Hematopoietic multipotent progenitor cell treated with erythropoietin and hydrocortisone succinate and interleukin-3 and kit ligand, for 4 days (in vitro differentiated cells): ENCODE results near the gene DNAJB6.
"Not testable (repeated sequence)": the region's sequence is repeated elsewhere in the genome, so short reads cannot be mapped to it uniquely, and the experiment has no call there.

Experiments used
- DNase-seq: peaks from one replicate; pipeline ENCODE4 v3.0.0-alpha.2; 2015

The DNAJB6 gene

GRCh38 chr7:157445246-157445955 is 108.6 kb downstream of the DNAJB6 start:
- no peak for DNase-seq

- no peak for DNase-seq
These were observed 109.1 kb downstream of the DNAJB6 start for GRCh38 chr7:157445956-157446295.

GRCh38 chr7:157446322-157446721 is 109.5 kb downstream of the DNAJB6 start:
- DNase-seq: no peak

- DNase-seq: not testable (repeated sequence)
These were observed 117.2 kb downstream of the DNAJB6 start for GRCh38 chr7:157454003-157454402.

- no peak for DNase-seq
These were observed 120.8 kb downstream of the DNAJB6 start for GRCh38 chr7:157457355-157458253.

GRCh38 chr7:157458254-157458633 is 121.4 kb downstream of the DNAJB6 start:
- DNase-seq: no peak

GRCh38 chr7:157459966-157460365 is 123.2 kb downstream of the DNAJB6 start:
- no peak for DNase-seq

GRCh38 chr7:157460721-157461120 is 123.9 kb downstream of the DNAJB6 start:
- no peak for DNase-seq

GRCh38 chr7:157461573-157462418 is 125.0 kb downstream of the DNAJB6 start:
- DNase-seq: no peak

GRCh38 chr7:157462419-157462771 is 125.6 kb downstream of the DNAJB6 start:
- no peak for DNase-seq

GRCh38 chr7:157462840-157463239 is 126.0 kb downstream of the DNAJB6 start:
- DNase-seq: no peak

- no peak for DNase-seq
These were observed 126.4 kb downstream of the DNAJB6 start for GRCh38 chr7:157463245-157463644.

GRCh38 chr7:157464111-157464970 is 127.5 kb downstream of the DNAJB6 start:
- DNase-seq: no peak

GRCh38 chr7:157464971-157465886 is 128.4 kb downstream of the DNAJB6 start:
- no peak for DNase-seq

- no peak for DNase-seq
These were observed 129.4 kb downstream of the DNAJB6 start for GRCh38 chr7:157465891-157466866.

- no peak for DNase-seq
These were observed 130.1 kb downstream of the DNAJB6 start for GRCh38 chr7:157466867-157467261.
